Testis (tissue), 2 donors: ENCODE results near the gene WNT9B.

ENCODE experiments used
- POLR2A ChIP-seq: fragments of 450-650 bp; IDR thresholded peaks from one replicate; pipeline ENCODE4 v1.6.1; 2017; ENCODE audit warnings: antibody characterized with exemption, mild to moderate bottlenecking, moderate library complexity
- TF ChIP-seq, protein P1 (sequence below), 3 experiments: fragments of 450-650 bp in 2 of 3; fragments of 200-600 bp in 1 of 3; sonication (generic) in 1 of 3; IDR thresholded peaks; one replicate each; pipeline ENCODE4 v1.5.1; 2016 to 2019; ENCODE audit warnings: antibody characterized with exemption in 3 of 3, mild to moderate bottlenecking in 2 of 3, moderate library complexity in 1 of 3

DNA sequence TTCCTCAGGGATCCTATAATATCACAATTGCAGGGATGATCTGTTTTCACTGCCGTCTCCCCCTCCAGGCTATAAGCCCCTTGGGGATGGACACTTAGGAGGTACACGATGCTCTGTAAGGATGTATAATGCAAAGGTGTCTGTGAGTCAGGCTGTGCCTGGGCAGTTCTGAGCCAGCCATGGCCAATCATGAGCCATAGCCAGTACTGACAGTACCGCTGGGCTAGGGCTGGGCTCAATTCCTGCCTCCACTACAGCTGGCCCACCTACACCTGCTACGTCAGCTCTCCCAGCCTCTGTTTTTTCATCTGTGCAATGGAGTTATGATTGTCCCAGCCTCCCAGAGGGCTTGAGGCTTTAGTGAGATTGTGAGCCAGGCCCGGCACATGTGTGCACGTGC is 2.8 kb upstream of the WNT9B start:
- TF ChIP-seq, protein P1, sequence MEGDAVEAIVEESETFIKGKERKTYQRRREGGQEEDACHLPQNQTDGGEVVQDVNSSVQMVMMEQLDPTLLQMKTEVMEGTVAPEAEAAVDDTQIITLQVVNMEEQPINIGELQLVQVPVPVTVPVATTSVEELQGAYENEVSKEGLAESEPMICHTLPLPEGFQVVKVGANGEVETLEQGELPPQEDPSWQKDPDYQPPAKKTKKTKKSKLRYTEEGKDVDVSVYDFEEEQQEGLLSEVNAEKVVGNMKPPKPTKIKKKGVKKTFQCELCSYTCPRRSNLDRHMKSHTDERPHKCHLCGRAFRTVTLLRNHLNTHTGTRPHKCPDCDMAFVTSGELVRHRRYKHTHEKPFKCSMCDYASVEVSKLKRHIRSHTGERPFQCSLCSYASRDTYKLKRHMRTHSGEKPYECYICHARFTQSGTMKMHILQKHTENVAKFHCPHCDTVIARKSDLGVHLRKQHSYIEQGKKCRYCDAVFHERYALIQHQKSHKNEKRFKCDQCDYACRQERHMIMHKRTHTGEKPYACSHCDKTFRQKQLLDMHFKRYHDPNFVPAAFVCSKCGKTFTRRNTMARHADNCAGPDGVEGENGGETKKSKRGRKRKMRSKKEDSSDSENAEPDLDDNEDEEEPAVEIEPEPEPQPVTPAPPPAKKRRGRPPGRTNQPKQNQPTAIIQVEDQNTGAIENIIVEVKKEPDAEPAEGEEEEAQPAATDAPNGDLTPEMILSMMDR (IDR thresholded peaks at IDR 0.05): no peak
- TF ChIP-seq POLR2A: no peak
